ENCODE results near the gene FAS. TPM values are rescaled to one million over a fixed set of nuclear protein-coding genes. Genes with fewer than 3 reads are reported as not detected.

Gene FAS
- polyA plus RNA-seq, 1 of the 3 experiments (the other 2 are of a cell fraction) = 31.5 TPM

- H2AFZ ChIP-seq (ENCODE audit: low read depth) = no peak overlapping the region
- H3K36me3 ChIP-seq (replicated peaks in 1 of 2; ENCODE audit: control insufficient read depth in 1 of 2, insufficient read depth in 2 of 2, low read length in 1 of 2) = no peaks in the 10 kb centered on the region
- no peak for TF ChIP-seq RFX5 (IDR thresholded peaks at IDR 0.05; ENCODE audit: low read length)
- TF ChIP-seq EP300 (IDR thresholded peaks at IDR 0.05; ENCODE audit: borderline replicate concordance in 1 of 2, low read depth in 1 of 2, low read length in 1 of 2) = no peak
- no peak for TF ChIP-seq RCOR1 (IDR thresholded peaks at IDR 0.05; ENCODE audit: low read length)
- TF ChIP-seq RXRA (IDR thresholded peaks at IDR 0.05; ENCODE audit: borderline replicate concordance, low read depth) = no peak
- no peak for TF ChIP-seq GATA2 (CRISPR knock-in tag; IDR thresholded peaks at IDR 0.05)
- TF ChIP-seq MXI1 (IDR thresholded peaks at IDR 0.05; ENCODE audit: low read depth, low read length) = no peak
- no peak for TF ChIP-seq ZBTB33 (IDR thresholded peaks at IDR 0.05; ENCODE audit: borderline replicate concordance, low read depth)
- TF ChIP-seq JUND (IDR thresholded peaks at IDR 0.05) = no peak
- TF ChIP-seq CHD2 (IDR thresholded peaks at IDR 0.05; ENCODE audit: low read length, partially characterized antibody) = no peak
- TF ChIP-seq, protein P1, sequence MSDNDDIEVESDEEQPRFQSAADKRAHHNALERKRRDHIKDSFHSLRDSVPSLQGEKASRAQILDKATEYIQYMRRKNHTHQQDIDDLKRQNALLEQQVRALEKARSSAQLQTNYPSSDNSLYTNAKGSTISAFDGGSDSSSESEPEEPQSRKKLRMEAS (IDR thresholded peaks at IDR 0.05; ENCODE audit: low read depth) = no peak
- TF ChIP-seq EZH2phosphoT487 (IDR thresholded peaks at IDR 0.05; ENCODE audit: borderline replicate concordance, low read depth) = no peak
- TF ChIP-seq NRF1 (IDR thresholded peaks at IDR 0.05; ENCODE audit: low read depth, low read length) = no peak
- TF ChIP-seq, protein P2, sequence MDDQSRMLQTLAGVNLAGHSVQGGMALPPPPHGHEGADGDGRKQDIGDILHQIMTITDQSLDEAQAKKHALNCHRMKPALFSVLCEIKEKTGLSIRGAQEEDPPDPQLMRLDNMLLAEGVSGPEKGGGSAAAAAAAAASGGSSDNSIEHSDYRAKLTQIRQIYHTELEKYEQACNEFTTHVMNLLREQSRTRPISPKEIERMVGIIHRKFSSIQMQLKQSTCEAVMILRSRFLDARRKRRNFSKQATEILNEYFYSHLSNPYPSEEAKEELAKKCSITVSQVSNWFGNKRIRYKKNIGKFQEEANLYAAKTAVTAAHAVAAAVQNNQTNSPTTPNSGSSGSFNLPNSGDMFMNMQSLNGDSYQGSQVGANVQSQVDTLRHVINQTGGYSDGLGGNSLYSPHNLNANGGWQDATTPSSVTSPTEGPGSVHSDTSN (IDR thresholded peaks at IDR 0.05) = no peak
- no peak for TF ChIP-seq TEAD4 (IDR thresholded peaks at IDR 0.05; ENCODE audit: borderline replicate concordance, insufficient read depth)
- TF ChIP-seq, protein P3, sequence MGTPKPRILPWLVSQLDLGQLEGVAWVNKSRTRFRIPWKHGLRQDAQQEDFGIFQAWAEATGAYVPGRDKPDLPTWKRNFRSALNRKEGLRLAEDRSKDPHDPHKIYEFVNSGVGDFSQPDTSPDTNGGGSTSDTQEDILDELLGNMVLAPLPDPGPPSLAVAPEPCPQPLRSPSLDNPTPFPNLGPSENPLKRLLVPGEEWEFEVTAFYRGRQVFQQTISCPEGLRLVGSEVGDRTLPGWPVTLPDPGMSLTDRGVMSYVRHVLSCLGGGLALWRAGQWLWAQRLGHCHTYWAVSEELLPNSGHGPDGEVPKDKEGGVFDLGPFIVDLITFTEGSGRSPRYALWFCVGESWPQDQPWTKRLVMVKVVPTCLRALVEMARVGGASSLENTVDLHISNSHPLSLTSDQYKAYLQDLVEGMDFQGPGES (IDR thresholded peaks at IDR 0.05; ENCODE audit: low read depth, low read length) = no peak
- TF ChIP-seq GABPA (IDR thresholded peaks at IDR 0.05; ENCODE audit: low read depth) = no peak
- H3F3A ChIP-seq (replicated peaks; ENCODE audit: insufficient read depth) = no peaks in the 10 kb centered on the region
- H3K27ac ChIP-seq (ENCODE audit: low read depth in 2 of 2, low read length in 1 of 2) = no peak overlapping the region
- CTCF ChIA-PET = interaction anchor here (1.1 kb wide), 1 partner anchor 13 kb away, joined by 6 read pairs; no protein-coding TSS in a partner anchor
- no peaks in the 10 kb centered on the region for H3K79me2 ChIP-seq (ENCODE audit: insufficient read depth)
- DNase-seq = no peak
- H3K9me3 ChIP-seq = no peaks in the 10 kb centered on the region
- no peaks in the 10 kb centered on the region for H3K27me3 ChIP-seq (ENCODE audit: insufficient read depth)
- H3K4me2 ChIP-seq = no peak overlapping the region
- H4K20me1 ChIP-seq (ENCODE audit: insufficient read depth) = no peaks in the 10 kb centered on the region
- no peaks in the 10 kb centered on the region for H3K9me2 ChIP-seq
- H3K4me1 ChIP-seq (ENCODE audit: control insufficient read depth in 1 of 2, insufficient read depth in 2 of 2, low read depth in 1 of 2, low read length in 1 of 2) = peaks cover 0 to 6% of the 10 kb centered on the region in 2 experiments; a peak in 2 of 4 replicates
- POLR2A ChIA-PET = no interaction called here
- H3K4me3 ChIP-seq (ENCODE audit: low read depth in 2 of 2, low read length in 1 of 2) = no peak overlapping the region
- 72% methylated on average over 2 of the region's 2 CpGs for WGBS (ENCODE audit: low lambda C conversion rate)
- no peak overlapping the region for H3K9ac ChIP-seq
These were observed 52.0 kb downstream of the FAS start for GRCh38 chr10:89042562-89042961.
